ENCODE measurements around the gene MED27.

- TF ChIP-seq CTCF (IDR thresholded peaks at IDR 0.05), result no peak
- TF ChIP-seq POLR2A (IDR thresholded peaks at IDR 0.05; ENCODE audit: low read depth), result no peak
- no peak for TF ChIP-seq POLR2AphosphoS5 (IDR thresholded peaks at IDR 0.05)
Observed at GRCh38 chr9:132032238-132032950, 47.3 kb downstream of the MED27 start.
